Motor neuron (in vitro differentiated cells): ENCODE measurements around the gene OTULIN. TPM values are rescaled to one million over a fixed set of nuclear protein-coding genes. Genes with fewer than 3 reads are reported as not detected.

Experiments used
- ATAC-seq, 8 experiments: fragments of 200-7000 bp; cut with Tn5 transposase; replicated peaks in 6 of 8; 2 replicates each; pipeline ENCODE4 v1.8.0; 2021; ENCODE audit warnings: mild to moderate bottlenecking in 8 of 8, moderate library complexity in 8 of 8
- H3K27ac ChIP-seq, 2 donors: fragments of 250-450 bp; sonication (Bioruptor Pico); 2 replicates each; pipeline ENCODE4 v1.9.0; 2021; ENCODE audit warnings: antibody characterized with exemption in 2 of 2, mild to moderate bottlenecking in 2 of 2, moderate library complexity in 1 of 2
- H3K4me1 ChIP-seq, 2 donors: fragments of 250-450 bp; sonication (Bioruptor Pico); replicated peaks in 1 of 2; 2 replicates each; pipeline ENCODE4 v1.6.1; 2021; ENCODE audit warnings: antibody characterized with exemption in 2 of 2, mild to moderate bottlenecking in 2 of 2, moderate library complexity in 1 of 2
- H3K4me3 ChIP-seq, 5 donors: fragments of 250-450 bp; sonication (Bioruptor Pico); 2 replicates each; pipeline ENCODE4 v1.9.0; 2021; ENCODE audit warnings: antibody characterized with exemption in 5 of 5, mild to moderate bottlenecking in 5 of 5, moderate library complexity in 4 of 5
- WGBS, 10 experiments: fragments of 450-650 bp; shearing (Covaris generic); methylation state at CpG; one replicate each; pipeline ENCODE4 v1.0.0; 2022; 5-methylcytosine and 5-hydroxymethylcytosine counted together
- in situ Hi-C, 9 experiments: fragments of 400-800 bp; cut with MboI; loops; one replicate each; pipeline ENCODE4 v1.15.0; 2021; ENCODE audit warnings: low sequenced_read_pairs in 9 of 9, low pct_unique_long_range_greater_than_20kb in 2 of 9; ENCODE audit not compliant: unreplicated experiment in 9 of 9
- total RNA-seq, 8 experiments: library from RNA; unstranded; fragments of 300-600 nt; gene quantifications; 2 replicates each; pipeline versions ENCODE4 v1.2.3 to v1.2.4, GENCODE V29; 2022

The OTULIN gene
- total RNA-seq, 8 experiments from 2014 or later = 8.4 to 22.2 (median 11.7) TPM

DNA sequence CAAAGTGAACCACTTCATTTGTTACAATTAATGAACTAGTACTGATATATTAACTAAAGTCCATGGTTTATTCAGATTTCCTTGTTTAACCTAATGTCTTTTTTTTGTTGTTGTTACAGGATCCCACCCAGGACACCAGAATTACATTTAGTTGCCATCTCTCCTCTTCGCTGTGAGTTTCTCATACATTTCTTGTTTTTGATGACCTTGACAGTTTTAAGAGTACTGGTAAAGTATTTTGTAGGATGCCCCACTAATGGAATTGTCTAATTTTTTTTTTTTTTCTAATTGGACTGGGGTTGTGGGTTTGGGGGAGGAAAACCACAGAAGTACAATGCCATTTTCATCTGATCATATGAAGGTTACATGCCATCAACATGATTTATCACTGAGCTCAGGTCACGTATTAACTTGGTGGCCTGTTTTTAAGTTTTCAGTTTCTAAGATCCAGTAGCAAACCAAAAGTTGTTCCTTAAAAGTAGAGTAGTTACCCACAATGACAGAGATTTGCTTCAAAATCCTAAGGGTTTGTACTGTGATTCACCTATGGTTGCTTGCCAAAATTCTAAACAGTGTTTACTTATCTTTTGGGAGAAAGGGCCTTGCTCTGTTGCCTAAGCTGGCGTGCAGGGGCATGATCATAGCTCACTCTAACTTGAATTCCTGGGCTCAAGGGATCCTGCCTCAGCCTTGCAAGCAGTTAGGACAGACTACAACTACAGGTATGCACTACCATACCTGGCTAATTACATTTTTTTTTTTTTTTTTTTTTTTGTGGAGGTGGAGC lies 4.5 kb upstream of the OTULIN start:
- in situ Hi-C loops = loop anchor here in 2 of 9 experiments (25.0 kb wide), 1 partner anchor 298 kb away; no protein-coding TSS in a partner anchor

GRCh38 chr5:14660833-14661232 lies 3.7 kb upstream of the OTULIN start:
- Histone ChIP-seq H3K27ac (no peak overlapping the region), H3K4me3 (no peak overlapping the region), H3K4me1 (peaks cover 6 to 12% of the 10 kb centered on the region in 2 donors)
- no peak for ATAC-seq
- WGBS, 10 experiments = 40 to 100% (median 95%) methylated on average over 2 of the region's 2 CpGs; no CpG with 5 or more reads in 2 of the 10 experiments
- in situ Hi-C loops = loop anchor here in 2 of 9 experiments (25.0 kb wide), 1 partner anchor 299 kb away; no protein-coding TSS in a partner anchor

More for the DNA sequence above, 4.5 kb upstream of the OTULIN start:
- H3K4me3 ChIP-seq = no peak overlapping the region
- ATAC-seq = no peak
- H3K27ac ChIP-seq = no peak overlapping the region
- H3K4me1 ChIP-seq = peaks cover 4 to 9% of the 10 kb centered on the region in 2 donors
- WGBS, 10 experiments = 78 to 100% (median 100%) methylated on average over 1 to 3 of the region's 3 CpGs

- Histone ChIP-seq H3K4me1 (peaks cover 13 to 19% of the 10 kb centered on the region in 2 donors), H3K4me3 (peak overlapping the region in 3 of 5 donors; percentile 53 to 88 (median 73)), H3K27ac (no peak overlapping the region)
- ATAC-seq = no peak
- in situ Hi-C loops = loop anchor here in 2 of 9 experiments (25.0 kb wide), 1 partner anchor 300 kb away; no protein-coding TSS in a partner anchor
- 94 to 100% (median 98%) methylated on average over 3 to 7 of the region's 7 CpGs for WGBS, 10 experiments
These were observed 1.7 kb upstream of the OTULIN start for GRCh38 chr5:14662721-14663260.

- Histone ChIP-seq H3K4me3 (peak overlapping the region; percentile 52 to 88 (median 64)), H3K27ac (peak overlapping the region; percentile 80 to 86), H3K4me1 (peaks cover 13 to 19% of the 10 kb centered on the region in 2 donors)
- in situ Hi-C loops = loop anchor here in 2 of 9 experiments (25.0 kb wide), 1 partner anchor 302 kb away; no protein-coding TSS in a partner anchor
- 0 to 16% (median 6%) methylated on average over 6 to 12 of the region's 24 CpGs; no CpG with 5 or more reads in 1 of the 10 experiments for WGBS, 10 experiments
- peak; percentile 10 to 39 (median 26) for ATAC-seq
These were observed 716 bp upstream of the OTULIN start for GRCh38 chr5:14663734-14664269.

GRCh38 chr5:14665101-14665822 lies 744 bp downstream of the OTULIN start:
- H3K27ac ChIP-seq = peak overlapping the region in 1 of 2 donors; percentile 80
- in situ Hi-C loops = loop anchor here in 2 of 9 experiments (25.0 kb wide), 1 partner anchor 303 kb away; no protein-coding TSS in a partner anchor
- H3K4me1 ChIP-seq = peaks cover 13 to 19% of the 10 kb centered on the region in 2 donors
- H3K4me3 ChIP-seq = peak overlapping the region; percentile 52 to 88 (median 64)
- ATAC-seq = peak in 3 of 8 experiments; percentile 0 to 3 (median 1)
- WGBS, 10 experiments = 0 to 12% (median 4%) methylated on average over 3 to 16 of the region's 21 CpGs; no CpG with 5 or more reads in 1 of the 10 experiments

GRCh38 chr5:14665949-14666348 lies 1.4 kb downstream of the OTULIN start:
- in situ Hi-C loops = loop anchor here in 2 of 9 experiments (25.0 kb wide), 1 partner anchor 304 kb away; no protein-coding TSS in a partner anchor
- H3K27ac ChIP-seq = no peak overlapping the region
- H3K4me3 ChIP-seq = peak overlapping the region in 4 of 5 donors; percentile 52 to 73 (median 58)
- peaks cover 13 to 19% of the 10 kb centered on the region in 2 donors for H3K4me1 ChIP-seq
- 4 to 57% (median 23%) methylated on average over 1 to 6 of the region's 7 CpGs; no CpG with 5 or more reads in 2 of the 10 experiments for WGBS, 10 experiments
- peak in 1 of 8 experiments; percentile 14 for ATAC-seq

DNA sequence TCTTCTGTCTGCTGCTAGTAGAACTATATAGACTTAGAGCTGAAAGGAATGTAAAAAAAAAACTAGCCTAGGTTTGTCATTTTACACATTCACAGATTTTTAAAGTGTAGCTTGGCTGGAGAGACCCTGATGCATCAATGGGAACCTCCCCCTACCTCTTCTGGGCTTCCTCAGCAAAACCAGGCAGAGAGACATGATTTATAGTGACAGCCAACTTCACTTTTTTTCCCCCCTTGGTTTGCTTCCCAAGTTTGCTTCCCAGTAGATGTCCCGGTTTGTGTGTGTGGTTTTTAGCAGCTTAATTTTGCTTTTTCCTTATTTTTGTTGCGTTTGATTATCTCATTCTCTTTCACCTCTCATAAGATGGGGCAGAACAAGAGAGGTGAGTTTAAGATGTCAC lies 1.8 kb downstream of the OTULIN start:
- in situ Hi-C loops = loop anchor here in 2 of 9 experiments (25.0 kb wide), 1 partner anchor 304 kb away; no protein-coding TSS in a partner anchor
- WGBS, 10 experiments = 0 to 100% (median 34%) methylated on average over 1 to 2 of the region's 2 CpGs
- Histone ChIP-seq H3K4me1 (peaks cover 13 to 19% of the 10 kb centered on the region in 2 donors), H3K4me3 (no peak overlapping the region), H3K27ac (no peak overlapping the region)
- ATAC-seq = no peak

GRCh38 chr5:14667290-14667689 lies 2.8 kb downstream of the OTULIN start:
- Histone ChIP-seq H3K27ac (no peak overlapping the region), H3K4me1 (peaks cover 13 to 19% of the 10 kb centered on the region in 2 donors), H3K4me3 (no peak overlapping the region)
- ATAC-seq = no peak
- 20 to 100% (median 86%) methylated on average over 1 to 6 of the region's 8 CpGs; no CpG with 5 or more reads in 2 of the 10 experiments for WGBS, 10 experiments
- in situ Hi-C loops = loop anchor here in 2 of 9 experiments (25.0 kb wide), 1 partner anchor 305 kb away; no protein-coding TSS in a partner anchor

- in situ Hi-C loops = loop anchor here in 2 of 9 experiments (25.0 kb wide), 1 partner anchor 305 kb away; no protein-coding TSS in a partner anchor
- Histone ChIP-seq H3K4me3 (no peak overlapping the region), H3K27ac (no peak overlapping the region), H3K4me1 (peaks cover 13 to 18% of the 10 kb centered on the region in 2 donors)
- 71 to 100% (median 83%) methylated on average over 1 of the region's 1 CpG; no CpG with 5 or more reads in 3 of the 10 experiments for WGBS, 10 experiments
- no peak for ATAC-seq
These were observed 3.3 kb downstream of the OTULIN start for GRCh38 chr5:14667770-14668169.

DNA sequence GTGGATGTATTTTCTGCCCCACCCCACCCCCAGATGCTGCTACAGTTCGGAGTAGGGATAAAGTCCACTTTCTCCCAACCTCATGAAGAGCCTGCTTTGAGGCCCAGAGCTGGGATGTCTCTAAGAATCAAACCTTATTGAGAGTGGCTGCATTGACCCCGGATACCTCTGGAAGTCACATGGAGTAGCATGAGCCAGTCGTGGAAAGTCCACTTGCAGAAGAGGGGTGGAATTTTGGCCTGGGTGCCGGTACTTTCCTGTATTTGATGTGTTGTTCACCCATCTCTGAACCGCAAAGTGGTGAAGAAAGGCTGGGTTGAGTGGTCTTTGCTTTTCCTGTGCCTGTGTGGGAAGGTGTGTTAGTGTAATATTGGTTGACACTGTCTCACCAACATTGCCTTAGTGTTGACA lies 3.7 kb downstream of the OTULIN start:
- WGBS, 10 experiments = 67 to 100% (median 92%) methylated on average over 1 to 4 of the region's 5 CpGs; no CpG with 5 or more reads in 4 of the 10 experiments
- no peak overlapping the region for H3K27ac ChIP-seq

GRCh38 chr5:14669415-14669814 lies 4.9 kb downstream of the OTULIN start:
- Histone ChIP-seq H3K4me3 (no peak overlapping the region), H3K4me1 (peaks cover 9 to 10% of the 10 kb centered on the region in 2 donors), H3K27ac (no peak overlapping the region)
- no peak for ATAC-seq
- in situ Hi-C loops = loop anchor here in 2 of 9 experiments (25.0 kb wide), 1 partner anchor 307 kb away; no protein-coding TSS in a partner anchor
- 72 to 100% (median 90%) methylated on average over 1 to 4 of the region's 5 CpGs; no CpG with 5 or more reads in 2 of the 10 experiments for WGBS, 10 experiments

More for the DNA sequence above, 3.7 kb downstream of the OTULIN start:
- in situ Hi-C loops = loop anchor here in 2 of 9 experiments (25.0 kb wide), 1 partner anchor 306 kb away; no protein-coding TSS in a partner anchor
- Histone ChIP-seq H3K4me1 (peaks cover 10 to 14% of the 10 kb centered on the region in 2 donors), H3K4me3 (no peak overlapping the region)
- no peak for ATAC-seq

DNA sequence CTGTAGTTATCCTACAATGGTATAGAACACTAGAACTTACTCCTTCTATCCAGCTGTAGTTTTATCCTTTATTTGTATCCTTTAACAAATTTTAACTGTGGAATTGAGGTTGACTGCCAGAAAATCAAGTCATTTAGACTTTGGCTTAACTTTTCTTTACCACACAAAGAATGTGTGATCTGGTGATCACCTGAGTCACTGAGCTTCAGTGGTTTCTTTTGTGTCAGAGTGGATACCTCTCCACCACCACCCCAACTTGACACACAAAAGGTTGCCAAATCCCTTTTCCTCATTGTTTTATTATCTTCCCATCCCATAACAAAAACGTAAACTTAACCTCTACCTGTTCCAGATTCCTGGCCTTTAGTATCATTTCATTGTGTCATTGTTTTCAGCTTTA lies 5.5 kb downstream of the OTULIN start:
- no peak for ATAC-seq
- Histone ChIP-seq H3K4me3 (no peak overlapping the region), H3K27ac (no peak overlapping the region), H3K4me1 (peaks cover 9 to 10% of the 10 kb centered on the region in 2 donors)
- 57 to 100% (median 90%) methylated on average over 1 of the region's 1 CpG for WGBS, 10 experiments
- in situ Hi-C loops = loop anchor here in 2 of 9 experiments (25.0 kb wide), 1 partner anchor 308 kb away; no protein-coding TSS in a partner anchor
